ENCODE data around the gene FAM210B. TPM values are rescaled to one million over a fixed set of nuclear protein-coding genes. Genes with fewer than 3 reads are reported as not detected.
A peak's percentile ranks its signal among the peaks of the same experiment; 100 is the strongest.

Gene FAM210B
- total and polyA plus RNA-seq, 9 of the 15 experiments (the other 6 are each of a cell fraction or from before 2014, with no cell fraction given) = 12.1 to 87.3 (median 47.6) TPM

DNA sequence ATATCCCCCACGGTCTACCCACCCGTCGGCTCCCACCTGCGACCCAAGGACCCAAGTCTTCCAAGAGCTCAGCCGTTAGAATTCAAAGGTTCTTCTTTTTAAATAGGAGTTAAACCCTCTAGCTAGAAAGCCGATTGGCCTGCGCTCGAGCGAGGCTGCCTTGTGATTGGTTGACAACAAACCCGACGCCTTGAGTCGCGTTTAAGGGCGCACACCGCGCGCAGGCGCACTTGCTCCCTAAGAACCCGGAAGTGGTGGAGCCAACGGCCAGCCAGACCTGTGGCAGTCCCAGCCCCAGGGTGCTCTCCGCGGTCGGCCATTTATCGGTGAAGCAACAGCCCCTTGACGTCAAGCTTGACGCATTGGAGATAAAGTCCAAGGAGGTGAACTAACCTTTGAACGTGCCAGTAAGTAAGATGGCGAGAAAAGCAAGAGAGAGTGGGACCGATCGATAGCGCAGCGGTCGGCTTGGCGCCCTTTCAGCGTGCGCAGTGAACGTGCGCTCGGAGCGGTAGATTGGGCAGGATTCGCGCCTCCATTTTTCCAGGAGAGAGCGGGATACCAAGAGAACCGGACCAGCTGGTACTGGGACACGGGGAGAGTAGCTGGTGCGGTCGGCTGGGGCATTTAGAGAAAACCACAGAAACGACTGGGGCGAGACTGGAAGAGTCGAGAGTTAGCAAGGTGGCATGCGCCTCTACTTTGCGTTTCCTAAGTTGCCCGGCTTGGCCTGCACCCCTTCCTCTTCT is 33.5 kb downstream of the FAM210B start, which contains the start of the genes AURKA and CSTF1 (continued):
- TF ChIP-seq, protein P1, sequence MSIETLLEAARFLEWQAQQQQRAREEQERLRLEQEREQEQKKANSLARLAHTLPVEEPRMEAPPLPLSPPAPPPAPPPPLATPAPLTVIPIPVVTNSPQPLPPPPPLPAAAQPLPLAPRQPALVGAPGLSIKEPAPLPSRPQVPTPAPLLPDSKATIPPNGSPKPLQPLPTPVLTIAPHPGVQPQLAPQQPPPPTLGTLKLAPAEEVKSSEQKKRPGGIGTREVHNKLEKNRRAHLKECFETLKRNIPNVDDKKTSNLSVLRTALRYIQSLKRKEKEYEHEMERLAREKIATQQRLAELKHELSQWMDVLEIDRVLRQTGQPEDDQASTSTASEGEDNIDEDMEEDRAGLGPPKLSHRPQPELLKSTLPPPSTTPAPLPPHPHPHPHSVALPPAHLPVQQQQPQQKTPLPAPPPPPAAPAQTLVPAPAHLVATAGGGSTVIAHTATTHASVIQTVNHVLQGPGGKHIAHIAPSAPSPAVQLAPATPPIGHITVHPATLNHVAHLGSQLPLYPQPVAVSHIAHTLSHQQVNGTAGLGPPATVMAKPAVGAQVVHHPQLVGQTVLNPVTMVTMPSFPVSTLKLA (conservative IDR thresholded peaks at IDR 0.05) = peak; percentile 92 to 96
- TF ChIP-seq XRCC4 (IDR thresholded peaks at IDR 0.05; ENCODE audit: extremely low read depth, insufficient read depth, insufficient read length) (no peak), FOXJ3 (CRISPR knock-in tag; IDR thresholded peaks at IDR 0.05) (no peak), EHMT2 (IDR thresholded peaks at IDR 0.05) (peak; percentile 67; the same call in 1 of the 2 replicates), CBX1 (IDR thresholded peaks at IDR 0.05; ENCODE audit: low read depth) (peak; percentile 44; the same call in 1 of the 2 replicates), NFXL1 (CRISPR knock-in tag; IDR thresholded peaks at IDR 0.05) (no peak), STAG1 (CRISPR knock-in tag; IDR thresholded peaks at IDR 0.05; ENCODE audit: borderline replicate concordance) (no peak), RFX5 (IDR thresholded peaks at IDR 0.05; ENCODE audit: low read depth, low read length) (no peak), CEBPG (CRISPR knock-in tag; IDR thresholded peaks at IDR 0.05) (peak; percentile 98), CEBPG (tag; conservative IDR thresholded peaks at IDR 0.05 in 1 of 2, IDR thresholded peaks at IDR 0.05 in 1 of 2) (peak; percentile 89 to 97), NELFE (IDR thresholded peaks at IDR 0.05; ENCODE audit: insufficient read depth, insufficient read length) (no peak), TRIM25 (IDR thresholded peaks at IDR 0.05; ENCODE audit: borderline replicate concordance) (no peak), PHF21A (IDR thresholded peaks at IDR 0.05; ENCODE audit: borderline replicate concordance, low read depth) (no peak), FOS (IDR thresholded peaks at IDR 0.05; ENCODE audit: extremely low read depth, insufficient read length) (peak; percentile 88), ZNF12 (CRISPR knock-in tag; IDR thresholded peaks at IDR 0.05) (0 out of 2 replicates have a peak, but pooled peaks have one; percentile 34), ZNF764 (CRISPR knock-in tag; IDR thresholded peaks at IDR 0.05; ENCODE audit: low read depth) (no peak), DIDO1 (tag; IDR thresholded peaks at IDR 0.05; ENCODE audit: low read depth) (peak; percentile 95)
- TF ChIP-seq, protein P2, sequence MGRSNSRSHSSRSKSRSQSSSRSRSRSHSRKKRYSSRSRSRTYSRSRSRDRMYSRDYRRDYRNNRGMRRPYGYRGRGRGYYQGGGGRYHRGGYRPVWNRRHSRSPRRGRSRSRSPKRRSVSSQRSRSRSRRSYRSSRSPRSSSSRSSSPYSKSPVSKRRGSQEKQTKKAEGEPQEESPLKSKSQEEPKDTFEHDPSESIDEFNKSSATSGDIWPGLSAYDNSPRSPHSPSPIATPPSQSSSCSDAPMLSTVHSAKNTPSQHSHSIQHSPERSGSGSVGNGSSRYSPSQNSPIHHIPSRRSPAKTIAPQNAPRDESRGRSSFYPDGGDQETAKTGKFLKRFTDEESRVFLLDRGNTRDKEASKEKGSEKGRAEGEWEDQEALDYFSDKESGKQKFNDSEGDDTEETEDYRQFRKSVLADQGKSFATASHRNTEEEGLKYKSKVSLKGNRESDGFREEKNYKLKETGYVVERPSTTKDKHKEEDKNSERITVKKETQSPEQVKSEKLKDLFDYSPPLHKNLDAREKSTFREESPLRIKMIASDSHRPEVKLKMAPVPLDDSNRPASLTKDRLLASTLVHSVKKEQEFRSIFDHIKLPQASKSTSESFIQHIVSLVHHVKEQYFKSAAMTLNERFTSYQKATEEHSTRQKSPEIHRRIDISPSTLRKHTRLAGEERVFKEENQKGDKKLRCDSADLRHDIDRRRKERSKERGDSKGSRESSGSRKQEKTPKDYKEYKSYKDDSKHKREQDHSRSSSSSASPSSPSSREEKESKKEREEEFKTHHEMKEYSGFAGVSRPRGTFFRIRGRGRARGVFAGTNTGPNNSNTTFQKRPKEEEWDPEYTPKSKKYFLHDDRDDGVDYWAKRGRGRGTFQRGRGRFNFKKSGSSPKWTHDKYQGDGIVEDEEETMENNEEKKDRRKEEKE (IDR thresholded peaks at IDR 0.05; ENCODE audit: borderline replicate concordance in 1 of 2, control insufficient read depth in 1 of 2, low read depth in 2 of 2, low read length in 1 of 2) = peak in 1 of 2 experiments; percentile 77; a peak in 1 of 4 replicates
